ENCODE measurements around the gene MLF1.

MLF1 gene

DNA sequence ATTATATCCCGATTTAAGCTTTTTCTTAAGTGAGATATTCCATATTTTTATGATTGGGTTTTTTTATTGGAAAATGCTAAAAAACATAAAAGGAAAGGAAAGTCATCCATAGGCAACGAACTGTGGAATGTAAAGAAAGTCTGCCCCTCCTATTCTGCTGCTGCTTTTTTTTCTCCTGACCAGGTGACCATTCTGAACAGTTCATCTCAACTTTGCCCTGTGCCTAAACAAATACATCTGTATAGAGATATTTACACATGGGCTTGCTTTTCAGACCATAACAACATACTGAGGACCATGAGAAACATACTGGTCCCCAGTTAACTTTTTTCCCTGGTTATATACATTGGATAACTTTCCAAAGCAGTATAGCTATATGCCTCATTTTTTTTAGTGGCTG lies 18.9 kb upstream of the MLF1 start:
- Histone ChIP-seq H2AFZ (ENCODE audit: low read depth, low read length, severe bottlenecking) (no peak overlapping the region), H4K20me1 (ENCODE audit: low read depth, low read length) (no peaks in the 10 kb centered on the region), H3K9ac (ENCODE audit: low read length) (no peak overlapping the region), H3K36me3 (ENCODE audit: low read length) (no peaks in the 10 kb centered on the region; the same call in 1 of the 2 replicates), H3K27ac (ENCODE audit: low read depth, low read length) (no peak overlapping the region), H3K79me2 (ENCODE audit: insufficient read depth, low read length) (no peaks in the 10 kb centered on the region), H3K9me2 (replicated peaks; ENCODE audit: insufficient read depth, low read length) (no peaks in the 10 kb centered on the region), H3K27me3 (ENCODE audit: low read length) (no peaks in the 10 kb centered on the region), H3K9me3 (ENCODE audit: insufficient read depth, low read length) (no peaks in the 10 kb centered on the region), H3F3A (ENCODE audit: insufficient read depth) (no peaks in the 10 kb centered on the region), H3K4me2 (ENCODE audit: low read depth, low read length, poor library complexity, severe bottlenecking) (no peak overlapping the region), H3K4me3 (ENCODE audit: insufficient read depth, low read length, poor library complexity, severe bottlenecking) (no peak overlapping the region)
- TF ChIP-seq EZH2phosphoT487 (conservative IDR thresholded peaks at IDR 0.05; ENCODE audit: low read length), result no peak
- TF ChIP-seq, protein P1, sequence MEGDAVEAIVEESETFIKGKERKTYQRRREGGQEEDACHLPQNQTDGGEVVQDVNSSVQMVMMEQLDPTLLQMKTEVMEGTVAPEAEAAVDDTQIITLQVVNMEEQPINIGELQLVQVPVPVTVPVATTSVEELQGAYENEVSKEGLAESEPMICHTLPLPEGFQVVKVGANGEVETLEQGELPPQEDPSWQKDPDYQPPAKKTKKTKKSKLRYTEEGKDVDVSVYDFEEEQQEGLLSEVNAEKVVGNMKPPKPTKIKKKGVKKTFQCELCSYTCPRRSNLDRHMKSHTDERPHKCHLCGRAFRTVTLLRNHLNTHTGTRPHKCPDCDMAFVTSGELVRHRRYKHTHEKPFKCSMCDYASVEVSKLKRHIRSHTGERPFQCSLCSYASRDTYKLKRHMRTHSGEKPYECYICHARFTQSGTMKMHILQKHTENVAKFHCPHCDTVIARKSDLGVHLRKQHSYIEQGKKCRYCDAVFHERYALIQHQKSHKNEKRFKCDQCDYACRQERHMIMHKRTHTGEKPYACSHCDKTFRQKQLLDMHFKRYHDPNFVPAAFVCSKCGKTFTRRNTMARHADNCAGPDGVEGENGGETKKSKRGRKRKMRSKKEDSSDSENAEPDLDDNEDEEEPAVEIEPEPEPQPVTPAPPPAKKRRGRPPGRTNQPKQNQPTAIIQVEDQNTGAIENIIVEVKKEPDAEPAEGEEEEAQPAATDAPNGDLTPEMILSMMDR (IDR thresholded peaks at IDR 0.05; ENCODE audit: insufficient read depth, low read length, poor library complexity, severe bottlenecking), result no peak

DNA sequence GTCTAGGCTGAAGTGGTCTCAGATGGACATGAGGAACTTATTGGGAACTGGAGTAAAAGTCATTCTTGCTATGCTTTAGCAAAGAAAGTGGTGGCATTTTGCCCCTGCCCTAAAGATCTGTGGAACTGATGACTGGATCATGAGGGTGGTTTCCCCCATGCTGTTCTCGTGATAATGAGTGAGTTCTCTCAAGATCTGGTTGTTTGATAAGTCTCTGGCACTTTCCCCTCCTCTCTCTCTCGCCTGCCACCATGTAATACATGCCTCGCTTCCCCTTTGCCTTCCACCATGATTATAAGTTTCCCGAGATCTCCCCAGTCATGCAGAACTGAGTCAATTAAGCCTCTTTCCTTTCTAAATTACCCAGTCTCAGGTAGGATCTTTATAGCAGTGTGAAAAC lies 11.5 kb upstream of the MLF1 start:
- TF ChIP-seq EZH2phosphoT487 (conservative IDR thresholded peaks at IDR 0.05; ENCODE audit: low read length), result no peak
- TF ChIP-seq, protein P1 (IDR thresholded peaks at IDR 0.05; ENCODE audit: insufficient read depth, low read length, poor library complexity, severe bottlenecking), result no peak
- Histone ChIP-seq H4K20me1 (ENCODE audit: low read depth, low read length) (no peaks in the 10 kb centered on the region), H3K79me2 (ENCODE audit: insufficient read depth, low read length) (no peaks in the 10 kb centered on the region), H3K36me3 (ENCODE audit: low read length) (no peaks in the 10 kb centered on the region), H3K4me2 (ENCODE audit: low read depth, low read length, poor library complexity, severe bottlenecking) (no peak overlapping the region), H2AFZ (ENCODE audit: low read depth, low read length, severe bottlenecking) (no peak overlapping the region), H3K9ac (ENCODE audit: low read length) (no peak overlapping the region), H3K4me3 (ENCODE audit: insufficient read depth, low read length, poor library complexity, severe bottlenecking) (no peak overlapping the region), H3K27ac (ENCODE audit: low read depth, low read length) (no peak overlapping the region), H3K9me2 (replicated peaks; ENCODE audit: insufficient read depth, low read length) (no peaks in the 10 kb centered on the region), H3F3A (ENCODE audit: insufficient read depth) (no peaks in the 10 kb centered on the region), H3K27me3 (ENCODE audit: low read length) (no peaks in the 10 kb centered on the region), H3K9me3 (ENCODE audit: insufficient read depth, low read length) (no peaks in the 10 kb centered on the region)

DNA sequence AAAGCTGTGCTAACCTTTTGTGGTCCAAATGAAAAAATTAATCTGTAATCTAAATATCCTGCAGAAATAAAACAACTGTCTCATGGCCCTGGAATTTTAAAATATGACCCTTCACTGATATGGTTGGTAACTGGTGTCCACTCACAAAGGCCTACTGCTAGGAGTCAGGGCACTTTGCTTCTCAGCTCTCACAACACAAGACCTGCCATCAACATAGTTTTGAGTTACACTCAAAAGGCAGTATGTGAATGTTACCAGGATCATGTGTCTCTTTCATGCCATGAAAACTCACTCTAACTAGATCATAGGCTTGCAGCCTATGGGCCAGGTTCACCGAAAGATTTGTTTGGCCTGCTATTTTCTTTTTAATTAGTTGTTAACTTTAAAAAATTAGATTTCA lies 10.0 kb upstream of the MLF1 start:
- no peak for TF ChIP-seq EZH2phosphoT487 (conservative IDR thresholded peaks at IDR 0.05; ENCODE audit: low read length)
- TF ChIP-seq, protein P1 (IDR thresholded peaks at IDR 0.05; ENCODE audit: insufficient read depth, low read length, poor library complexity, severe bottlenecking), result no peak
- Histone ChIP-seq H3K36me3 (ENCODE audit: low read length) (no peaks in the 10 kb centered on the region), H3K9ac (ENCODE audit: low read length) (no peak overlapping the region), H3K4me2 (ENCODE audit: low read depth, low read length, poor library complexity, severe bottlenecking) (no peak overlapping the region), H3K4me3 (ENCODE audit: insufficient read depth, low read length, poor library complexity, severe bottlenecking) (no peak overlapping the region), H3K9me2 (replicated peaks; ENCODE audit: insufficient read depth, low read length) (no peaks in the 10 kb centered on the region), H3F3A (ENCODE audit: insufficient read depth) (no peaks in the 10 kb centered on the region), H3K27ac (ENCODE audit: low read depth, low read length) (no peak overlapping the region), H4K20me1 (ENCODE audit: low read depth, low read length) (no peaks in the 10 kb centered on the region), H2AFZ (ENCODE audit: low read depth, low read length, severe bottlenecking) (no peak overlapping the region), H3K27me3 (ENCODE audit: low read length) (no peaks in the 10 kb centered on the region), H3K9me3 (ENCODE audit: insufficient read depth, low read length) (no peaks in the 10 kb centered on the region), H3K79me2 (ENCODE audit: insufficient read depth, low read length) (no peaks in the 10 kb centered on the region)
